ENCODE data around the gene COLGALT1.

The COLGALT1 gene

DNA sequence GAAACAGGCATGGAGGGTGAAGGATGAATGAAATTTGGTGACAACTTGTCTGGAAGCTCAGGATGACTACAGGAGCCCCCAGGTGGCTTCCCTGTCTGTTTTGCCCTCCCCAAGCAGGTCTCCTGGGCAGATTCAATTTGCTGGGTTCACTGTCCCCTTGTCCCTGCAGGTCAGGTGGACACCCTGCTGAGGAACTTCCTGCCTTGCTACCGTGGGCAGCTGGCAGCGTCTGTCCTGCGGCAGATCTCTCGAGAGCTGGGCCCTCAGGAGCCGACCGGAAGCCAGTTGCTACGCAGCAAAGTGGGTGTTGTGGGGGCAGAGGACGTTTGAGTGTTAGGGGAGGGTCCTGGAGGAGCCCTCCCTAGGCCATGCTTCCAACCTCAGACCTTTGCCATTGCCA is 24.9 kb upstream of the COLGALT1 start:
- no peak overlapping the region for H3K27ac ChIP-seq (ENCODE audit: low read depth in 2 of 2, low read length in 2 of 2)
- H3K4me3 ChIP-seq (ENCODE audit: low read length in 2 of 2): no peak overlapping the region
- H3K9ac ChIP-seq (ENCODE audit: low read depth in 1 of 2, low read length in 2 of 2): no peak overlapping the region
- H3K4me1 ChIP-seq (ENCODE audit: control insufficient read depth in 2 of 2, insufficient read depth in 2 of 2, low read length in 2 of 2): no peaks in the 10 kb centered on the region
- H3K9me3 ChIP-seq (ENCODE audit: control insufficient read depth in 2 of 2, low read length in 2 of 2): peaks cover 0 to 6% of the 10 kb centered on the region in 2 donors
- H3K36me3 ChIP-seq (ENCODE audit: control insufficient read depth in 2 of 2, insufficient read depth in 2 of 2, low read length in 2 of 2): no peaks in the 10 kb centered on the region
- H3K27me3 ChIP-seq (ENCODE audit: control insufficient read depth in 2 of 2, insufficient read depth in 2 of 2, low read length in 2 of 2): peaks cover 3 to 8% of the 10 kb centered on the region in 2 donors

DNA sequence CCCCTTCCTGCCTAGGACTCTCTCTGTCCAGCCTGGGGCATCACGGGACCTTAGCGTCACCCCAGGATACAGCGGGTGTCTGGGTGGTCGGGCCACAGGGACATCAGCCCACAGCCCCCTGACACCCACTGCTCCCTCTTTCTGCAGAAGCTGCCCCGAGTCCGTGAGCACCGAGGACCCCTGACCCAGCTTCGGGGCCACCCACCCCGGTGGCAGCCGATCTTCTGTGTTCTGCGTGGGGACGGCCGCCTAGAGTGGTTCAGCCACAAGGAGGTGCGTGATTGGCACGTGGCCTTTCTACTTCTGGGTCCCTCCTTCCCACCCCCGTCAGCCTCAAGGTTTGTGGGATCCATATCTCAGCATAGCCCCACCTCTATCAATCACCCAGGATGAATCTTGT is 23.3 kb upstream of the COLGALT1 start:
- Histone ChIP-seq H3K9me3 (ENCODE audit: control insufficient read depth in 2 of 2, low read length in 2 of 2) (peaks cover 0 to 6% of the 10 kb centered on the region in 2 donors), H3K4me1 (ENCODE audit: control insufficient read depth in 2 of 2, insufficient read depth in 2 of 2, low read length in 2 of 2) (no peaks in the 10 kb centered on the region), H3K4me3 (ENCODE audit: low read length in 2 of 2) (no peak overlapping the region), H3K27ac (ENCODE audit: low read depth in 2 of 2, low read length in 2 of 2) (no peak overlapping the region), H3K27me3 (ENCODE audit: control insufficient read depth in 2 of 2, insufficient read depth in 2 of 2, low read length in 2 of 2) (peaks cover 3 to 8% of the 10 kb centered on the region in 2 donors), H3K9ac (ENCODE audit: low read depth in 1 of 2, low read length in 2 of 2) (no peak overlapping the region), H3K36me3 (ENCODE audit: control insufficient read depth in 2 of 2, insufficient read depth in 2 of 2, low read length in 2 of 2) (no peaks in the 10 kb centered on the region)

- no peak overlapping the region for H3K9ac ChIP-seq (ENCODE audit: low read depth in 1 of 2, low read length in 2 of 2)
- no peaks in the 10 kb centered on the region for H3K36me3 ChIP-seq (ENCODE audit: control insufficient read depth in 2 of 2, insufficient read depth in 2 of 2, low read length in 2 of 2)
- peaks cover 3 to 11% of the 10 kb centered on the region in 2 donors for H3K27me3 ChIP-seq (ENCODE audit: control insufficient read depth in 2 of 2, insufficient read depth in 2 of 2, low read length in 2 of 2)
- H3K4me3 ChIP-seq (ENCODE audit: low read length in 2 of 2): no peak overlapping the region
- peaks cover 0 to 6% of the 10 kb centered on the region in 2 donors for H3K9me3 ChIP-seq (ENCODE audit: control insufficient read depth in 2 of 2, low read length in 2 of 2)
- no peaks in the 10 kb centered on the region for H3K4me1 ChIP-seq (ENCODE audit: control insufficient read depth in 2 of 2, insufficient read depth in 2 of 2, low read length in 2 of 2)
- no peak overlapping the region for H3K27ac ChIP-seq (ENCODE audit: low read depth in 2 of 2, low read length in 2 of 2)
Observed at GRCh38 chr19:17532557-17532956, 22.9 kb upstream of the COLGALT1 start.

GRCh38 chr19:17534767-17535166 is 20.7 kb upstream of the COLGALT1 start:
- no peaks in the 10 kb centered on the region for H3K9me3 ChIP-seq (ENCODE audit: control insufficient read depth in 2 of 2, low read length in 2 of 2)
- H3K27me3 ChIP-seq (ENCODE audit: control insufficient read depth in 2 of 2, insufficient read depth in 2 of 2, low read length in 2 of 2): peaks cover 5 to 8% of the 10 kb centered on the region in 2 donors
- H3K9ac ChIP-seq (ENCODE audit: low read depth in 1 of 2, low read length in 2 of 2): no peak overlapping the region
- H3K36me3 ChIP-seq (ENCODE audit: control insufficient read depth in 2 of 2, insufficient read depth in 2 of 2, low read length in 2 of 2): no peaks in the 10 kb centered on the region
- H3K4me3 ChIP-seq (ENCODE audit: low read length in 2 of 2): no peak overlapping the region
- H3K4me1 ChIP-seq (ENCODE audit: control insufficient read depth in 2 of 2, insufficient read depth in 2 of 2, low read length in 2 of 2): peaks cover 8 to 10% of the 10 kb centered on the region in 2 donors
- H3K27ac ChIP-seq (ENCODE audit: low read depth in 2 of 2, low read length in 2 of 2): no peak overlapping the region

- Histone ChIP-seq H3K9ac (ENCODE audit: low read depth in 1 of 2, low read length in 2 of 2) (no peak overlapping the region), H3K27me3 (ENCODE audit: control insufficient read depth in 2 of 2, insufficient read depth in 2 of 2, low read length in 2 of 2) (peaks cover 2 to 5% of the 10 kb centered on the region in 2 donors), H3K36me3 (ENCODE audit: control insufficient read depth in 2 of 2, insufficient read depth in 2 of 2, low read length in 2 of 2) (no peaks in the 10 kb centered on the region), H3K9me3 (ENCODE audit: control insufficient read depth in 2 of 2, low read length in 2 of 2) (no peaks in the 10 kb centered on the region), H3K4me3 (ENCODE audit: low read length in 2 of 2) (no peak overlapping the region), H3K4me1 (ENCODE audit: control insufficient read depth in 2 of 2, insufficient read depth in 2 of 2, low read length in 2 of 2) (peaks cover 8 to 10% of the 10 kb centered on the region in 2 donors), H3K27ac (ENCODE audit: low read depth in 2 of 2, low read length in 2 of 2) (no peak overlapping the region)
Observed at GRCh38 chr19:17536955-17537354, 18.5 kb upstream of the COLGALT1 start.

DNA sequence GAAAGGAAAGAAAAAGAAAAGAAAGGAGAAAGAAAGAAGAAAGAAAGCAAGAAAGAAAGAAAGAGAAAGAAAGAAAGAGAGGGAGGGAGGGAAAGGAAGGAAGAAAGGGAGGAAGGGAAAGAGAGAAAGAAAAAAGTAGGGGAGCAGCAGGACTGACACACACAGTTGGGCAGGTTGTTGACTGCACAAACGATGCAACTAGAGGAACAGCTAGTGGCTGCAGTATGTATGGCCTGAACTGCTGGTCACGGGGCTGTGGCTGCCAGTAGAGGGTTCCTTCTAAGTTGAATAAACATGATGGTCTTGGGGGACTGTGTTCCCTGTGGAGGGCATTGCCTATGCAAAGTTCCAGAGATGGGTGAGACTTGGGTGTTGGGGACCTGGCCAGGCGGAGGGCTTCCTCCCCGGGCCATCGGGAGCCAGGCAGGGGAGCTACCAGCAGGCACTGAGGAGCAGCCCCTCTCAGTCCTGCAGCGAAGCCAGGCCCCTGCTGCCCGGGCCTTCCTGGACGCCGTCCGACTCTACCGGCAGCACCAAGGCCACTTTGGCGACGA is 16.7 kb upstream of the COLGALT1 start:
- Histone ChIP-seq H3K27ac (ENCODE audit: low read depth in 2 of 2, low read length in 2 of 2) (peak overlapping the region; percentile 42 to 48), H3K4me3 (ENCODE audit: low read length in 2 of 2) (peak overlapping the region; percentile 54 to 55), H3K9me3 (ENCODE audit: control insufficient read depth in 2 of 2, low read length in 2 of 2) (no peaks in the 10 kb centered on the region), H3K9ac (ENCODE audit: low read depth in 1 of 2, low read length in 2 of 2) (peak overlapping the region; percentile 14 to 33), H3K4me1 (ENCODE audit: control insufficient read depth in 2 of 2, insufficient read depth in 2 of 2, low read length in 2 of 2) (peaks cover 8 to 10% of the 10 kb centered on the region in 2 donors), H3K36me3 (ENCODE audit: control insufficient read depth in 2 of 2, insufficient read depth in 2 of 2, low read length in 2 of 2) (no peaks in the 10 kb centered on the region), H3K27me3 (ENCODE audit: control insufficient read depth in 2 of 2, insufficient read depth in 2 of 2, low read length in 2 of 2) (peaks cover 2 to 5% of the 10 kb centered on the region in 2 donors)

DNA sequence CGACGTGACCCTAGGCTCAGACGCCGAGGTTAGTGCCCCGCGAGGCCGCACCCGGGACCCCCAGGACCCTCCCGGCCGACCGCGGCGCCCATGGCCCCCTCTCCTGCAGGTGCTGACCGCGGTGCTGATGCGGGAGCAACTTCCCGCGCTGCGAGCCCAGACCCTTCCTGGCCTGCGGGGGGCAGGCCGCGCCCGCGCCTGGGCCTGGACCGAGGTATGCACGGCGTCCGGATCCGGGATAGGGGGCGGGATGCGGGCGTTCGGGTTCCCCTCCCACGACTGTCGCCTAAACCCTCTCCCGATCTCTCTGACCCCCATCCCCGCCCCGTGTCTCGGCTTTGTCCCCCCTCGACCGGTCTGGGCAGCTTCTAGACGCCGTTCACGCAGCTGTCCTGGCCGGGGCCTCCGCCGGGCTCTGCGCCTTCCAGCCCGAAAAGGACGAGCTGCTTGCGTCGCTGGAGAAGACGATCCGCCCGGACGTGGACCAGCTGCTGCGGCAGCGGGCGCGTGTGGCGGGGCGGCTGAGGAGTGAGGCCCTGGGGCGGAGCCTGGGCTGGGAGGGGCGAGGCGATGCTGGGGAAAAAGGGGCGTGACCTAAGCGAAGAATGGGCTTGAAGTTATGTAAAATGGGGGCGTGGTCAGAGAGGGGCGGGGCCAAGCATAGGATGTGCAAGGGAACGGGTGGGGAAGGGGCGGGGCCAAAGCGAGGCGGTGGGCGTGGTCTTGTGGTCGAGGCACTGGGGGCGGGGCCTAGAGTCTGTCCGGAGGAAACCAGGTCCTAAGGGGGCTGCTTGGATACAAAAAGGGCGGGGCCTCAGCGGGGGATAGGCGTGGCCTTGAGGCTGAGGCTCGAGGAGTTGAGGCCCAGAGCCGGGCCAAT is 16.0 kb upstream of the COLGALT1 start:
- Histone ChIP-seq H3K9ac (ENCODE audit: low read depth in 1 of 2, low read length in 2 of 2) (peak overlapping the region; percentile 14 to 33), H3K4me3 (ENCODE audit: low read length in 2 of 2) (peak overlapping the region; percentile 54 to 55)

GRCh38 chr19:17540174-17540573 is 15.3 kb upstream of the COLGALT1 start:
- H3K27me3 ChIP-seq (ENCODE audit: control insufficient read depth in 2 of 2, insufficient read depth in 2 of 2, low read length in 2 of 2): peaks cover 2 to 3% of the 10 kb centered on the region in 2 donors
- no peak overlapping the region for H3K9ac ChIP-seq (ENCODE audit: low read depth in 1 of 2, low read length in 2 of 2)
- no peak overlapping the region for H3K4me3 ChIP-seq (ENCODE audit: low read length in 2 of 2)
- H3K9me3 ChIP-seq (ENCODE audit: control insufficient read depth in 2 of 2, low read length in 2 of 2): no peaks in the 10 kb centered on the region
- H3K36me3 ChIP-seq (ENCODE audit: control insufficient read depth in 2 of 2, insufficient read depth in 2 of 2, low read length in 2 of 2): no peaks in the 10 kb centered on the region
- no peak overlapping the region for H3K27ac ChIP-seq (ENCODE audit: low read depth in 2 of 2, low read length in 2 of 2)
- H3K4me1 ChIP-seq (ENCODE audit: control insufficient read depth in 2 of 2, insufficient read depth in 2 of 2, low read length in 2 of 2): peaks cover 8 to 10% of the 10 kb centered on the region in 2 donors

More for the DNA sequence above, 16.0 kb upstream of the COLGALT1 start:
- H3K36me3 ChIP-seq (ENCODE audit: control insufficient read depth in 2 of 2, insufficient read depth in 2 of 2, low read length in 2 of 2): no peaks in the 10 kb centered on the region
- peak overlapping the region; percentile 42 to 48 for H3K27ac ChIP-seq (ENCODE audit: low read depth in 2 of 2, low read length in 2 of 2)
- H3K4me1 ChIP-seq (ENCODE audit: control insufficient read depth in 2 of 2, insufficient read depth in 2 of 2, low read length in 2 of 2): peaks cover 8 to 10% of the 10 kb centered on the region in 2 donors
- peaks cover 2 to 5% of the 10 kb centered on the region in 2 donors for H3K27me3 ChIP-seq (ENCODE audit: control insufficient read depth in 2 of 2, insufficient read depth in 2 of 2, low read length in 2 of 2)
- no peaks in the 10 kb centered on the region for H3K9me3 ChIP-seq (ENCODE audit: control insufficient read depth in 2 of 2, low read length in 2 of 2)

- H3K27me3 ChIP-seq (ENCODE audit: control insufficient read depth in 2 of 2, insufficient read depth in 2 of 2, low read length in 2 of 2): peaks cover 2 to 3% of the 10 kb centered on the region in 2 donors
- H3K4me3 ChIP-seq (ENCODE audit: low read length in 2 of 2): no peak overlapping the region
- H3K36me3 ChIP-seq (ENCODE audit: control insufficient read depth in 2 of 2, insufficient read depth in 2 of 2, low read length in 2 of 2): no peaks in the 10 kb centered on the region
- H3K4me1 ChIP-seq (ENCODE audit: control insufficient read depth in 2 of 2, insufficient read depth in 2 of 2, low read length in 2 of 2): peaks cover 8 to 10% of the 10 kb centered on the region in 2 donors
- no peak overlapping the region for H3K9ac ChIP-seq (ENCODE audit: low read depth in 1 of 2, low read length in 2 of 2)
- no peaks in the 10 kb centered on the region for H3K9me3 ChIP-seq (ENCODE audit: control insufficient read depth in 2 of 2, low read length in 2 of 2)
- H3K27ac ChIP-seq (ENCODE audit: low read depth in 2 of 2, low read length in 2 of 2): no peak overlapping the region
Observed at GRCh38 chr19:17541184-17541759, 14.2 kb upstream of the COLGALT1 start.

DNA sequence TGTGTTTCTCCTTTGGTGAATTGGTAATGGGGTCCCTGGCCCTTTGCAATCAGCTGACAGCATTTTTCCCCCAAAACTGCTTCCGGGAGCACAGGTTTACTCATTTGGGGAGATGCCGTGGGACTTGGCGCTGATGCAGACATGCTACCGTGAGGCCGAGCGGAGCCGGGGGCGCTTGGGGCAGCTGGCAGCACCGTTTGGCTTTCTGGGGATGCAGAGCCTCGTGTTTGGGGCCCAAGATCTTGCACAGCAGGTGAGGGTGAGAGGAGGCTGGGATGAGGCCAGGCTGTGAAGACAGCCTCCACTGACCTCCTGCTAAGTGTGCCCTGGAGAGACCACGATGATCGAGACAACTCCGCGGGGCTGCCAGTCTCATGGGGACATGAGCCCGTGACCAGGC is 13.4 kb upstream of the COLGALT1 start:
- Histone ChIP-seq H3K9ac (ENCODE audit: low read depth in 1 of 2, low read length in 2 of 2) (no peak overlapping the region), H3K9me3 (ENCODE audit: control insufficient read depth in 2 of 2, low read length in 2 of 2) (no peaks in the 10 kb centered on the region), H3K4me1 (ENCODE audit: control insufficient read depth in 2 of 2, insufficient read depth in 2 of 2, low read length in 2 of 2) (peaks cover 8 to 10% of the 10 kb centered on the region in 2 donors)

More for the DNA sequence above, 13.4 kb upstream of the COLGALT1 start:
- H3K36me3 ChIP-seq (ENCODE audit: control insufficient read depth in 2 of 2, insufficient read depth in 2 of 2, low read length in 2 of 2): no peaks in the 10 kb centered on the region
- H3K27ac ChIP-seq (ENCODE audit: low read depth in 2 of 2, low read length in 2 of 2): no peak overlapping the region
- peaks cover 2 to 3% of the 10 kb centered on the region in 2 donors for H3K27me3 ChIP-seq (ENCODE audit: control insufficient read depth in 2 of 2, insufficient read depth in 2 of 2, low read length in 2 of 2)
- H3K4me3 ChIP-seq (ENCODE audit: low read length in 2 of 2): no peak overlapping the region

All from mucosa of rectum (tissue), 2 donors.